Neuronal stem cell (in vitro differentiated cells): ENCODE results near the gene TBX5.

Experiments used
- DNase-seq: peaks from one replicate; pipeline ENCODE4 v3.0.0-alpha.2; 2013; ENCODE audit warnings: low spot score
- H2AFZ ChIP-seq: one replicate; pipeline ENCODE4 v1.6.1; 2013; ENCODE audit warnings: mild to moderate bottlenecking, low read length, inconsistent platforms
- H2AK5ac ChIP-seq: 2 replicates; pipeline ENCODE4 v1.6.1; 2013; ENCODE audit warnings: low read depth, mild to moderate bottlenecking, inconsistent platforms, low read length, moderate library complexity, mixed read lengths
- H2BK120ac ChIP-seq: 2 replicates; pipeline ENCODE4 v1.6.1; 2013; ENCODE audit warnings: low read depth, mild to moderate bottlenecking, inconsistent platforms, low read length, moderate library complexity, mixed read lengths
- H2BK12ac ChIP-seq: one replicate; pipeline ENCODE4 v1.6.1; 2013; ENCODE audit warnings: low read length, inconsistent platforms
- H2BK15ac ChIP-seq: 2 replicates; pipeline ENCODE4 v1.6.1; 2013; ENCODE audit warnings: mild to moderate bottlenecking, low read length, inconsistent platforms, mixed read lengths
- H2BK5ac ChIP-seq: one replicate; pipeline ENCODE4 v1.6.1; 2013; ENCODE audit warnings: inconsistent platforms, mild to moderate bottlenecking, low read length, moderate library complexity
- H3K14ac ChIP-seq: one replicate; pipeline ENCODE4 v1.6.1; 2013; ENCODE audit warnings: low read length, inconsistent platforms
- H3K18ac ChIP-seq: 2 replicates; pipeline ENCODE4 v1.6.1; 2013; ENCODE audit warnings: low read length, inconsistent platforms
- H3K23ac ChIP-seq: 2 replicates; pipeline ENCODE4 v1.6.1; 2013; ENCODE audit warnings: low read depth, mild to moderate bottlenecking, mixed read lengths, low read length, inconsistent platforms; ENCODE audit not compliant: poor library complexity
- H3K27ac ChIP-seq: replicated peaks from 3 replicates; pipeline ENCODE4 v1.5.1; 2013; ENCODE audit warnings: low read length, inconsistent platforms
- H3K27me3 ChIP-seq, 3 experiments: 2 replicates each; pipeline ENCODE4 v1.6.1; 2013; ENCODE audit warnings: low read length in 3 of 3, mild to moderate bottlenecking in 2 of 3, inconsistent platforms in 1 of 3, low read depth in 1 of 3, mixed read lengths in 1 of 3, moderate library complexity in 1 of 3; ENCODE audit not compliant: control insufficient read depth in 3 of 3, insufficient read depth in 3 of 3
- H3K36me3 ChIP-seq, 2 donors: replicated peaks in 1 of 2; 2 replicates each; pipeline ENCODE4 v1.6.1; 2013; ENCODE audit warnings: low read length in 2 of 2; ENCODE audit not compliant: control insufficient read depth in 2 of 2, insufficient read depth in 2 of 2
- H3K4ac ChIP-seq: 2 replicates; pipeline ENCODE4 v1.6.1; 2013; ENCODE audit warnings: inconsistent platforms, mild to moderate bottlenecking, low read length, moderate library complexity
- H3K4me1 ChIP-seq, 2 donors: 1 replicate in 1 of 2; 2 replicates in 1 of 2; pipeline ENCODE4 v1.6.1; 2013; ENCODE audit warnings: low read length in 2 of 2, low read depth in 1 of 2; ENCODE audit not compliant: control insufficient read depth in 2 of 2, insufficient read depth in 1 of 2
- H3K4me2 ChIP-seq: one replicate; pipeline ENCODE4 v1.6.1; 2013; ENCODE audit warnings: mild to moderate bottlenecking, low read length, inconsistent platforms; ENCODE audit not compliant: insufficient read depth, poor library complexity, severe bottlenecking
- H3K4me3 ChIP-seq, 2 donors: 2 replicates each; pipeline ENCODE4 v1.5.1; 2013; ENCODE audit warnings: low read length in 2 of 2, mild to moderate bottlenecking in 2 of 2, inconsistent platforms in 1 of 2, moderate library complexity in 1 of 2
- H3K79me1 ChIP-seq: one replicate; pipeline ENCODE4 v1.6.1; 2013; ENCODE audit warnings: low read depth, mild to moderate bottlenecking, inconsistent platforms, low read length, moderate library complexity
- H3K9ac ChIP-seq: one replicate; pipeline ENCODE4 v1.6.1; 2013; ENCODE audit warnings: mild to moderate bottlenecking, low read depth, low read length, inconsistent platforms; ENCODE audit not compliant: poor library complexity
- H3K9me3 ChIP-seq, 2 donors: replicated peaks in 1 of 2; 2 replicates each; pipeline versions ENCODE3 to v1.6.1; 2013; ENCODE audit warnings: low read length in 2 of 2, mild to moderate bottlenecking in 2 of 2, inconsistent platforms in 1 of 2, low read depth in 1 of 2, mixed read lengths in 1 of 2, moderate library complexity in 1 of 2; ENCODE audit not compliant: control insufficient read depth in 2 of 2, insufficient read depth in 1 of 2
- H4K8ac ChIP-seq: one replicate; pipeline ENCODE4 v1.6.1; 2013; ENCODE audit warnings: low read depth, mild to moderate bottlenecking, inconsistent platforms, low read length, moderate library complexity
- H4K91ac ChIP-seq: one replicate; pipeline ENCODE4 v1.6.1; 2013; ENCODE audit warnings: low read length, low read depth, mild to moderate bottlenecking, inconsistent platforms; ENCODE audit not compliant: poor library complexity
- WGBS, 2 donors: extraction: QIAGEN DNeasy Blood & Tissue Kit; methylation state at CpG; one replicate each; pipeline ENCODE4 v1.1.7; 2013; ENCODE audit warnings: missing lambda C conversion rate in 2 of 2, mixed read lengths in 1 of 2; ENCODE audit not compliant: insufficient read length in 2 of 2, insufficient replicate concordance in 1 of 2; ENCODE audit errors: extremely low coverage in 2 of 2; 5-methylcytosine and 5-hydroxymethylcytosine counted together

Gene TBX5

GRCh38 chr12:114321524-114321923 lies 84.4 kb downstream of the TBX5 start:
- WGBS, 2 donors: no CpG with 5 or more reads among the region's 1 CpG
- H3K27me3 ChIP-seq: no peaks in the 10 kb centered on the region

GRCh38 chr12:114320968-114321367 lies 85.0 kb downstream of the TBX5 start:
- H2BK12ac ChIP-seq: no peak overlapping the region
- no CpG with 5 or more reads among the region's 8 CpGs for WGBS, 2 donors
- H3K9ac ChIP-seq: no peak overlapping the region
- H3K27me3 ChIP-seq: no peaks in the 10 kb centered on the region
- DNase-seq: no peak
- H3K4me2 ChIP-seq: no peak overlapping the region
- H4K8ac ChIP-seq: no peak overlapping the region
- no peak overlapping the region for H3K27ac ChIP-seq
- no peak overlapping the region for H3K23ac ChIP-seq
- H2AK5ac ChIP-seq: no peak overlapping the region
- H3K18ac ChIP-seq: no peak overlapping the region
- H2BK120ac ChIP-seq: no peak overlapping the region
- no peak overlapping the region for H3K4me3 ChIP-seq
- H2AFZ ChIP-seq: no peak overlapping the region
- H3K36me3 ChIP-seq: no peaks in the 10 kb centered on the region
- H3K4ac ChIP-seq: no peak overlapping the region
- H2BK5ac ChIP-seq: no peak overlapping the region
- no peaks in the 10 kb centered on the region for H3K4me1 ChIP-seq
- no peaks in the 10 kb centered on the region for H3K79me1 ChIP-seq
- no peak overlapping the region for H2BK15ac ChIP-seq
- no peak overlapping the region for H3K14ac ChIP-seq
- no peaks in the 10 kb centered on the region for H3K9me3 ChIP-seq
- no peak overlapping the region for H4K91ac ChIP-seq

More at GRCh38 chr12:114321524-114321923, 84.4 kb downstream of the TBX5 start:
- H3K9me3 ChIP-seq: no peaks in the 10 kb centered on the region
- H3K4ac ChIP-seq: no peak overlapping the region
- DNase-seq: no peak
- H3K14ac ChIP-seq: no peak overlapping the region
- no peak overlapping the region for H2BK15ac ChIP-seq
- no peaks in the 10 kb centered on the region for H3K79me1 ChIP-seq
- no peak overlapping the region for H4K91ac ChIP-seq
- H4K8ac ChIP-seq: no peak overlapping the region
- no peak overlapping the region for H3K18ac ChIP-seq
- H2BK12ac ChIP-seq: no peak overlapping the region
- no peak overlapping the region for H3K9ac ChIP-seq
- H3K36me3 ChIP-seq: no peaks in the 10 kb centered on the region
- H3K27ac ChIP-seq: no peak overlapping the region
- H2AK5ac ChIP-seq: no peak overlapping the region
- H3K4me2 ChIP-seq: no peak overlapping the region
- H2BK5ac ChIP-seq: no peak overlapping the region
- no peak overlapping the region for H2BK120ac ChIP-seq
- H3K4me3 ChIP-seq: no peak overlapping the region
- no peaks in the 10 kb centered on the region for H3K4me1 ChIP-seq
- no peak overlapping the region for H3K23ac ChIP-seq
- no peak overlapping the region for H2AFZ ChIP-seq

- no CpG with 5 or more reads among the region's 9 CpGs for WGBS, 2 donors
- Histone ChIP-seq H2BK120ac (no peak overlapping the region), H3K9me3 (no peaks in the 10 kb centered on the region), H3K27me3 (no peaks in the 10 kb centered on the region), H3K36me3 (no peaks in the 10 kb centered on the region), H4K91ac (no peak overlapping the region), H3K27ac (no peak overlapping the region), H2AK5ac (no peak overlapping the region), H3K23ac (no peak overlapping the region), H3K4me1 (no peaks in the 10 kb centered on the region), H3K4me3 (no peak overlapping the region), H3K18ac (no peak overlapping the region), H3K79me1 (no peaks in the 10 kb centered on the region), H3K14ac (no peak overlapping the region), H3K4me2 (no peak overlapping the region), H2BK15ac (no peak overlapping the region), H3K4ac (no peak overlapping the region), H4K8ac (no peak overlapping the region), H2AFZ (no peak overlapping the region), H3K9ac (no peak overlapping the region), H2BK5ac (no peak overlapping the region), H2BK12ac (no peak overlapping the region)
- DNase-seq: no peak
Measured at GRCh38 chr12:114320101-114320500, 85.8 kb downstream of the TBX5 start.

- no peak overlapping the region for H2BK15ac ChIP-seq
- H2AFZ ChIP-seq: no peak overlapping the region
- no peak overlapping the region for H3K27ac ChIP-seq
- no peaks in the 10 kb centered on the region for H3K27me3 ChIP-seq
- H3K79me1 ChIP-seq: no peaks in the 10 kb centered on the region
- no peak overlapping the region for H2BK120ac ChIP-seq
- H3K4me2 ChIP-seq: no peak overlapping the region
- no peaks in the 10 kb centered on the region for H3K4me1 ChIP-seq
- no peak overlapping the region for H4K8ac ChIP-seq
- H2BK5ac ChIP-seq: no peak overlapping the region
- no peak overlapping the region for H3K4me3 ChIP-seq
- H4K91ac ChIP-seq: no peak overlapping the region
- DNase-seq: no peak
- H3K23ac ChIP-seq: no peak overlapping the region
- H3K14ac ChIP-seq: no peak overlapping the region
- H3K9me3 ChIP-seq: no peaks in the 10 kb centered on the region
- no peak overlapping the region for H2AK5ac ChIP-seq
- H3K9ac ChIP-seq: no peak overlapping the region
- H2BK12ac ChIP-seq: no peak overlapping the region
- H3K36me3 ChIP-seq: no peaks in the 10 kb centered on the region
- no peak overlapping the region for H3K4ac ChIP-seq
- WGBS, 2 donors: no CpG with 5 or more reads among the region's 11 CpGs
- H3K18ac ChIP-seq: no peak overlapping the region
Measured at GRCh38 chr12:114319422-114319821, 86.5 kb downstream of the TBX5 start.
